DND-41 (cell line): ENCODE measurements around the gene NOS1AP.

Experiments
- ATAC-seq: fragments of 200-7000 bp; cut with Tn5 transposase; 3 replicates; pipeline ENCODE4 v1.9.1; 2021; ENCODE audit warnings: low read depth; ENCODE audit not compliant: insufficient read depth
- DNase-seq: peaks from one replicate; pipeline ENCODE4 v3.0.0-alpha.2; 2020
- H2AFZ ChIP-seq: 2 replicates; pipeline ENCODE4 v1.6.0; 2012; ENCODE audit warnings: low read depth, low read length
- H3K27ac ChIP-seq: 2 replicates; pipeline ENCODE4 v1.5.1; 2012; ENCODE audit warnings: low read length, inconsistent platforms
- H3K27me3 ChIP-seq: fragments of 200-600 bp; sonication (generic); 2 replicates; pipeline ENCODE4 v1.6.0; 2012; ENCODE audit warnings: low read length, mild to moderate bottlenecking, inconsistent platforms; ENCODE audit not compliant: insufficient read depth, poor library complexity
- H3K36me3 ChIP-seq: 2 replicates; pipeline ENCODE4 v1.5.1; 2012; ENCODE audit warnings: low read length, inconsistent platforms; ENCODE audit not compliant: insufficient read depth
- H3K4me1 ChIP-seq: 2 replicates; pipeline ENCODE4 v1.5.1; 2012; ENCODE audit warnings: mild to moderate bottlenecking, low read length; ENCODE audit not compliant: insufficient read depth
- H3K4me2 ChIP-seq: 2 replicates; pipeline ENCODE4 v1.6.0; 2012; ENCODE audit warnings: mild to moderate bottlenecking, moderate library complexity, low read length, inconsistent platforms; ENCODE audit not compliant: insufficient read depth
- H3K4me3 ChIP-seq, 2 experiments: fragments of 200-600 bp in 1 of 2; shearing (Covaris generic) in 1 of 2; 2 replicates each; pipeline ENCODE4 v1.5.1; 2012 to 2016; ENCODE audit warnings: inconsistent platforms in 2 of 2, low read length in 2 of 2, mild to moderate bottlenecking in 2 of 2, low read depth in 1 of 2, moderate library complexity in 1 of 2
- H3K79me2 ChIP-seq: 2 replicates; pipeline ENCODE4 v1.6.0; 2012; ENCODE audit warnings: low read length, inconsistent platforms; ENCODE audit not compliant: insufficient read depth
- H3K9ac ChIP-seq: 2 replicates; pipeline ENCODE4 v1.6.0; 2012; ENCODE audit warnings: low read depth, mild to moderate bottlenecking, inconsistent platforms, low read length, moderate library complexity
- H3K9me3 ChIP-seq: 2 replicates; pipeline ENCODE4 v1.5.1; 2012; ENCODE audit warnings: low read length, moderate library complexity, mild to moderate bottlenecking, inconsistent platforms; ENCODE audit not compliant: insufficient read depth, severe bottlenecking
- H4K20me1 ChIP-seq: 2 replicates; pipeline ENCODE4 v1.6.0; 2012; ENCODE audit warnings: low read length; ENCODE audit not compliant: insufficient read depth
- EZH2 ChIP-seq: IDR thresholded peaks from 3 replicates; pipeline ENCODE4 v1.6.1; 2012; ENCODE audit warnings: borderline replicate concordance, low read depth, mild to moderate bottlenecking, moderate library complexity, low read length, inconsistent platforms; ENCODE audit not compliant: severe bottlenecking
- TF ChIP-seq, protein P1 (sequence below): IDR thresholded peaks from 2 replicates; pipeline ENCODE4 v1.5.1; 2012; ENCODE audit warnings: borderline replicate concordance, low read length, moderate library complexity, mild to moderate bottlenecking; ENCODE audit not compliant: poor library complexity, severe bottlenecking; ENCODE audit errors: extremely low read depth

Gene NOS1AP

DNA sequence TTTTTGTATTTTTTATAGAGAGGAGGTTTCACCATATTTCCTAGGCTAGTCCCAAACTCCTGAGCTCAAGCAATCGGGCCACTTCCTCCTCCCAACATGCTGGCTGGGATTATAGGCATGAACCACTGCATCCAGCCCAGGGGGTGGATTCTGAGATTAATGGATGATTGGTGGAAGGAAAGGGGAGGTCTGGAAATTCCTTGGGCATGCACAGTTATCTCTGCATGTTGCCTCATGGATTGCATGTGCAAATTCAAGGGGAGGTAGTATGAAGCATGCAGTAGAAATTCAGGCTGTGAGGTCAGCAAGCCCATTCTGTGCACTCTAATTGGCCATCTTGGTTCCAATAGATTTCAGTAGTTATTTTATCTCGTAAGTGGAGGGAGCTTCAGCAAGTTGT lies 182.7 kb downstream of the NOS1AP start:
- no peak for TF ChIP-seq EZH2
- TF ChIP-seq, protein P1, sequence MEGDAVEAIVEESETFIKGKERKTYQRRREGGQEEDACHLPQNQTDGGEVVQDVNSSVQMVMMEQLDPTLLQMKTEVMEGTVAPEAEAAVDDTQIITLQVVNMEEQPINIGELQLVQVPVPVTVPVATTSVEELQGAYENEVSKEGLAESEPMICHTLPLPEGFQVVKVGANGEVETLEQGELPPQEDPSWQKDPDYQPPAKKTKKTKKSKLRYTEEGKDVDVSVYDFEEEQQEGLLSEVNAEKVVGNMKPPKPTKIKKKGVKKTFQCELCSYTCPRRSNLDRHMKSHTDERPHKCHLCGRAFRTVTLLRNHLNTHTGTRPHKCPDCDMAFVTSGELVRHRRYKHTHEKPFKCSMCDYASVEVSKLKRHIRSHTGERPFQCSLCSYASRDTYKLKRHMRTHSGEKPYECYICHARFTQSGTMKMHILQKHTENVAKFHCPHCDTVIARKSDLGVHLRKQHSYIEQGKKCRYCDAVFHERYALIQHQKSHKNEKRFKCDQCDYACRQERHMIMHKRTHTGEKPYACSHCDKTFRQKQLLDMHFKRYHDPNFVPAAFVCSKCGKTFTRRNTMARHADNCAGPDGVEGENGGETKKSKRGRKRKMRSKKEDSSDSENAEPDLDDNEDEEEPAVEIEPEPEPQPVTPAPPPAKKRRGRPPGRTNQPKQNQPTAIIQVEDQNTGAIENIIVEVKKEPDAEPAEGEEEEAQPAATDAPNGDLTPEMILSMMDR, result no peak
- H3K36me3 ChIP-seq, result no peaks in the 10 kb centered on the region
- no peak overlapping the region for H3K4me3 ChIP-seq
- no peak overlapping the region for H2AFZ ChIP-seq
- no peaks in the 10 kb centered on the region for H4K20me1 ChIP-seq
- H3K9me3 ChIP-seq, result no peaks in the 10 kb centered on the region
- H3K4me2 ChIP-seq, result no peak overlapping the region
- DNase-seq (no peak), ATAC-seq (no peak)
- no peak overlapping the region for H3K9ac ChIP-seq
- no peaks in the 10 kb centered on the region for H3K79me2 ChIP-seq
- H3K27ac ChIP-seq, result no peak overlapping the region
- H3K4me1 ChIP-seq, result no peaks in the 10 kb centered on the region
- no peaks in the 10 kb centered on the region for H3K27me3 ChIP-seq

GRCh38 chr1:162253790-162254189 lies 184.3 kb downstream of the NOS1AP start:
- DNase-seq (no peak), ATAC-seq (no peak)
- Histone ChIP-seq H4K20me1 (no peaks in the 10 kb centered on the region), H3K36me3 (no peaks in the 10 kb centered on the region), H3K79me2 (no peaks in the 10 kb centered on the region), H3K4me1 (no peaks in the 10 kb centered on the region), H3K9me3 (no peaks in the 10 kb centered on the region), H3K9ac (no peak overlapping the region), H3K27ac (no peak overlapping the region), H3K4me3 (no peak overlapping the region), H3K4me2 (no peak overlapping the region), H3K27me3 (peaks cover under 1% of the 10 kb centered on the region), H2AFZ (no peak overlapping the region)
- TF ChIP-seq EZH2, result no peak
- TF ChIP-seq, protein P1, result no peak

DNA sequence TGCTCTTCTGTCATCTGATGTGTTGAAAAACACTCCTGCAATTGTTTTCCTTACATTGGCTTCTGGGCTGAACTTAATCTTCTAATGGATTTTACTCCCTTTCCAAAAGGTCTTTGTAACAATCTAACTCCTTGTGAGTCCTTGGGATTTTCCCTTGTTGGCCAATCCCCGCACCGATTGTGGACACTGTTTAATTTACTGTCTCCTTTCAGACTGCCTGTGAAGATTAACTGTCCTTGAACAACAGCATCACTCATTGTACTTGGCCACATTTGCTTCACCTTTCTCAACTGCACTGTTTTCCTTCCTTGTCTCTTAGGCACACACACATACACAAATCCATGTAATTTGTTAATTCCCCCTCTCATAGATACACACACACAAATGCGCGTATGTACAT lies 186.8 kb downstream of the NOS1AP start:
- ATAC-seq (no peak), DNase-seq (no peak)
- no peak overlapping the region for H3K4me2 ChIP-seq
- peaks cover 4% of the 10 kb centered on the region for H3K27me3 ChIP-seq
- H3K27ac ChIP-seq, result no peak overlapping the region
- H3K9ac ChIP-seq, result no peak overlapping the region
- H3K4me1 ChIP-seq, result no peaks in the 10 kb centered on the region
- no peaks in the 10 kb centered on the region for H4K20me1 ChIP-seq
- H3K9me3 ChIP-seq, result no peaks in the 10 kb centered on the region
- H3K4me3 ChIP-seq, result no peak overlapping the region
- TF ChIP-seq, protein P1, result no peak
- TF ChIP-seq EZH2, result no peak
- no peaks in the 10 kb centered on the region for H3K79me2 ChIP-seq
- no peak overlapping the region for H2AFZ ChIP-seq
- H3K36me3 ChIP-seq, result no peaks in the 10 kb centered on the region

DNA sequence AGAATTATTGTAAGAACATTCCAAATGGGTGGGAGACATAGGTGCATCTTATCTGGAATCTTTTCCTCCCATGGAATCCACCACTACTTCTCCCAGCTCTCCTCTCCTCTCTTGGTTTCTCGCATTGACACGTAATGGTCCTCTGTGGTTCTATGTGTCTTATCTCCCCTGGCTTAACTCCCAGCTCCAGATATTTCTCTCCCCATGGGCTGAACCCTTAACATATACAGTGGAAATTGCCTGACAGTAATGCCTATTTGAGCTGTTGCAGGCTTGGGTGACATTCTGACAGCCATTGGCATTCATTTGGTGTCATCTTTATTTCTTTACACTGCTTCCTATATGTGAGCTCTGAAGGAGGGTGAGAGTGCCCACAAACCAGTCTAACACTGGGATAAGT lies 188.9 kb downstream of the NOS1AP start:
- Histone ChIP-seq H3K27ac (no peak overlapping the region), H3K4me3 (no peak overlapping the region), H3K9me3 (no peaks in the 10 kb centered on the region), H3K4me2 (no peak overlapping the region), H4K20me1 (no peaks in the 10 kb centered on the region), H3K36me3 (no peaks in the 10 kb centered on the region), H3K9ac (no peak overlapping the region), H2AFZ (no peak overlapping the region), H3K27me3 (peaks cover 4% of the 10 kb centered on the region), H3K79me2 (no peaks in the 10 kb centered on the region), H3K4me1 (no peaks in the 10 kb centered on the region)
- no peak for DNase-seq
- no peak for ATAC-seq
- TF ChIP-seq, protein P1, result no peak
- no peak for TF ChIP-seq EZH2
